Loucy (cell line): ENCODE measurements around the gene ITGA5.

Experiments used
- EZH2phosphoT487 ChIP-seq: fragments of 200-600 bp; IDR thresholded peaks from 2 replicates; pipeline ENCODE4 v1.6.1; 2018; ENCODE audit warnings: antibody characterized with exemption, mild to moderate bottlenecking, moderate library complexity, borderline replicate concordance
- TF ChIP-seq, protein P1 (sequence below): fragments of 200-600 bp; sonication (generic); conservative IDR thresholded peaks from 2 replicates; pipeline ENCODE4 v1.5.1; 2014; ENCODE audit warnings: mild to moderate bottlenecking, antibody characterized with exemption, low read length

DNA sequence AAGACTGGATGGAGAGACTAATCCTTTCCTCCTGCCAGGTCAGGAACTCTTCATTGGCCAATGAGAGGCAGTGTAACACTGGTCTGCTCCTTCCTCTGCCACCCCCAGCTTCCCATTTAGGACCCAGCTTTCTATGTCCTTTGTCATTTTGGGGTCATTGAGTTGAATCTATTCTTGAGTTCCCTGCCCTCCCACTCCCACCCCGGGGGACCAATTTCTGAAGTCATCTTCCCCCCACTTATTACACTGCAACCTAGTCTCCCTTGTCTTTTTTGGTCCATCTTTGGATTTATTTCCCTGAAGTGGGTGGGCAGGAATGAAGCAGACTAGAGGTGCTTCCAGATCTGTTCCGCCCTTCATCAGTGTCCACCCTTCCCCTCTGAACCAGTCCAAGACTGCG, 7.6 kb upstream of the ITGA5 start:
- TF ChIP-seq, protein P1, sequence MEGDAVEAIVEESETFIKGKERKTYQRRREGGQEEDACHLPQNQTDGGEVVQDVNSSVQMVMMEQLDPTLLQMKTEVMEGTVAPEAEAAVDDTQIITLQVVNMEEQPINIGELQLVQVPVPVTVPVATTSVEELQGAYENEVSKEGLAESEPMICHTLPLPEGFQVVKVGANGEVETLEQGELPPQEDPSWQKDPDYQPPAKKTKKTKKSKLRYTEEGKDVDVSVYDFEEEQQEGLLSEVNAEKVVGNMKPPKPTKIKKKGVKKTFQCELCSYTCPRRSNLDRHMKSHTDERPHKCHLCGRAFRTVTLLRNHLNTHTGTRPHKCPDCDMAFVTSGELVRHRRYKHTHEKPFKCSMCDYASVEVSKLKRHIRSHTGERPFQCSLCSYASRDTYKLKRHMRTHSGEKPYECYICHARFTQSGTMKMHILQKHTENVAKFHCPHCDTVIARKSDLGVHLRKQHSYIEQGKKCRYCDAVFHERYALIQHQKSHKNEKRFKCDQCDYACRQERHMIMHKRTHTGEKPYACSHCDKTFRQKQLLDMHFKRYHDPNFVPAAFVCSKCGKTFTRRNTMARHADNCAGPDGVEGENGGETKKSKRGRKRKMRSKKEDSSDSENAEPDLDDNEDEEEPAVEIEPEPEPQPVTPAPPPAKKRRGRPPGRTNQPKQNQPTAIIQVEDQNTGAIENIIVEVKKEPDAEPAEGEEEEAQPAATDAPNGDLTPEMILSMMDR: no peak
- TF ChIP-seq EZH2phosphoT487: no peak
